ENCODE results near the gene IQGAP1.
"Not testable (repeated sequence)": the region's sequence is repeated elsewhere in the genome, so short reads cannot be mapped to it uniquely, and the experiment has no call there.

The IQGAP1 gene

DNA sequence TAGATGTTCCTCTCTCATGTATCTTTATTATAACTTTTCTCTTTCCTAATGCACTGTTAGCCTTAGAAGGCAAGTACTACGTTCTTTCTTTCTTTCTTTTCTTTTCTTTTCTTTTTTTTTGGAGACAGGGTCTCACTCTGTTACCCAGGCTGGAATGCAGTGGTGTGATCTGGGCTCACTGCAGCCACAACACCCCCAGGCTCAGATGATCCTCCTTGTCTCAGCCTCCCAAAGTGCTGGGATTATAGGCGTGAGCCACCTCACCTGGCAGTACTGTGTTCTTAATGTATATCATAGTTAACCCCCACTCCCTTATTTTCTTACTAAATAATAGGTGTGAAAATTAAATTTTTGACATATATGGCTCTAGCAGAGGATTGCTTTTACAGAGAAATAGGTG, 23.1 kb downstream of the IQGAP1 start:
- H3K27ac ChIP-seq, result no peak overlapping the region
- no peak for TF ChIP-seq ZFX (IDR thresholded peaks at IDR 0.05)
- TF ChIP-seq, protein P1, sequence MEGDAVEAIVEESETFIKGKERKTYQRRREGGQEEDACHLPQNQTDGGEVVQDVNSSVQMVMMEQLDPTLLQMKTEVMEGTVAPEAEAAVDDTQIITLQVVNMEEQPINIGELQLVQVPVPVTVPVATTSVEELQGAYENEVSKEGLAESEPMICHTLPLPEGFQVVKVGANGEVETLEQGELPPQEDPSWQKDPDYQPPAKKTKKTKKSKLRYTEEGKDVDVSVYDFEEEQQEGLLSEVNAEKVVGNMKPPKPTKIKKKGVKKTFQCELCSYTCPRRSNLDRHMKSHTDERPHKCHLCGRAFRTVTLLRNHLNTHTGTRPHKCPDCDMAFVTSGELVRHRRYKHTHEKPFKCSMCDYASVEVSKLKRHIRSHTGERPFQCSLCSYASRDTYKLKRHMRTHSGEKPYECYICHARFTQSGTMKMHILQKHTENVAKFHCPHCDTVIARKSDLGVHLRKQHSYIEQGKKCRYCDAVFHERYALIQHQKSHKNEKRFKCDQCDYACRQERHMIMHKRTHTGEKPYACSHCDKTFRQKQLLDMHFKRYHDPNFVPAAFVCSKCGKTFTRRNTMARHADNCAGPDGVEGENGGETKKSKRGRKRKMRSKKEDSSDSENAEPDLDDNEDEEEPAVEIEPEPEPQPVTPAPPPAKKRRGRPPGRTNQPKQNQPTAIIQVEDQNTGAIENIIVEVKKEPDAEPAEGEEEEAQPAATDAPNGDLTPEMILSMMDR (conservative IDR thresholded peaks at IDR 0.05), result no peak

DNA sequence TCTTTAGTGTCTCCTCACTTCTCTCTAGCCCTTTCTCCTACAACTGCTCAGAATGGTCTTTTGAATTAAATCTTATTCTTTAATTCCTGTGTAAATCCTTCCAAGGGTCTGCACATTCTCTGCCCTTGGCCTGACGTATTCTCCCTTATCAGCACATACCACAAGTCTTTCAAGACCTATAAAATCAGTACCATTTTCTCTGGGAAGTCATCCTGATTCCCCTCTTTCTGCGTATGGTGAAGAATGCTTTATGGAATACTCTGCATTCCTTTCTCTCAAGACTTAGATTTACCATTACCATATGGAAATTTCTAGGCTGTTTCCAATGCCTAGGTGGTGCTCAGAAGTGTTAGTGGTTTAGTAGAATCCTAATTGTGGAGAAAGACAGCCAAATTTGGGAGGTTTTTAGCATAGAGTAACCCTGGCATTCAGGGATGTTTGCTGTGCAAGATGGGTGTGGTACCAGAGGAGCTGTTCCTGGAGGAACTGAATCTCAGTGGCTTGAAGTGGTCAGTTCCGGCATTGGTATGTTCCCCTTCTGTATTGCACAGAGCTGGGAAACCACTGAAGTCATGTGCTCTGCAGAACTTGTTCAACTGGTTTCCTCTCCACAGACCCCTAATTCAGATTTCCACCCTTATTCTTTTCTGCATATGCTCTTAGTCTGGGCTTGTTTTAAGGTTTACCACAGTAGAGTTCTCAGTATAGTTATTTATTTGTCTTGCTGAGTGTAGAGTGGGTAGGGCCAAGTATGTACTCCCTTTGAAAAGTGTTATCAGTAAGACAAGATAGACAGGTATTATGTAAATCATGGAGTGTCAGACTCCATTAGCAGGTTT, 24.5 kb downstream of the IQGAP1 start:
- no peak overlapping the region for H3K27ac ChIP-seq
- TF ChIP-seq ZFX (IDR thresholded peaks at IDR 0.05), result no peak
- TF ChIP-seq, protein P1 (conservative IDR thresholded peaks at IDR 0.05), result no peak

DNA sequence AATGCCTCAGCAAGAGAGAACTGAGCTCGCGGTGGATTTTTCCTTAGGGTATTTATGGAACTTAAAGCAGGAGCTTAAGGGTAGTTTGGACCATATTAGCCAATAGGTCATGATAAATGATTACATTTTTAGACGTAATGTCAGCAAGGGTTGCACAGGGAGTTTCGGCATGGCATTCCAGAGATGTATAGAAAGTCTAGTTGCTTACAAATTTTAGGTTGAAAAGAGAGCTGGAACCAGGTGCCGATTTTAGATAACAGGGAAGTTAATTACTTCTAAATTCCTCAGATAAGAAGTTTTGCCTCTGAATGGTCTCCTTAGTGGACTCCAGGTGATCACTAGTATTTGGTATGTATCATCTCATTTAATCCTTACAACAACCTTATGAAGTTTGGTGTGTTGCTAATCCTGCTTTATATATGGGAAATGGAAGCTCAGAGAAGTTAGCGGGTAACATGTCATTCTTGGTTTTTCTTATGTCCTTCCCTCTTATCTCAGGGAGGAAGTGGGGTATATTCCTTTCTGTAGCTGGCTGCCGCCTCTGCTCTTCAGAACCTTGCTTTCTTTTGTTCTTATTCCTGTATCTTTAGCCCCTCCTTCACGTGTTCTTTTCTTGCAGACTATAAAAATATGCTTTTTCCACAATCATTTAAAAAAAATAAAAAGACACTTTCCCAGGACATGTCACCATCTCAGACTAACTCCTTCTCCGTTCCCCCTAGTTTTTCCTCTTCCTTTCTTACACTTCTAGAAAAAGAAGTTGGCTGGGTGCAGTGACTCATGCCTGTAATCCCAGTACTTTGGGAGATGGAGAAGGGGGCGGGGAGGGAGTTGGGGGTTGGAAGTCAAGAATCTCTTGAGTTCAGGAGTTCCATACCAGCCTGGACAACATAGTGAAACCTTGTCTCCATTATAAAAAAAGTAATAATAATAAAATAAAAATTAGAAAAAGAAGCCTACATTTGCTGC, 25.7 kb downstream of the IQGAP1 start:
- H3K27ac ChIP-seq, result no peak overlapping the region
- TF ChIP-seq, protein P1 (conservative IDR thresholded peaks at IDR 0.05), result no peak
- TF ChIP-seq ZFX (IDR thresholded peaks at IDR 0.05), result no peak

DNA sequence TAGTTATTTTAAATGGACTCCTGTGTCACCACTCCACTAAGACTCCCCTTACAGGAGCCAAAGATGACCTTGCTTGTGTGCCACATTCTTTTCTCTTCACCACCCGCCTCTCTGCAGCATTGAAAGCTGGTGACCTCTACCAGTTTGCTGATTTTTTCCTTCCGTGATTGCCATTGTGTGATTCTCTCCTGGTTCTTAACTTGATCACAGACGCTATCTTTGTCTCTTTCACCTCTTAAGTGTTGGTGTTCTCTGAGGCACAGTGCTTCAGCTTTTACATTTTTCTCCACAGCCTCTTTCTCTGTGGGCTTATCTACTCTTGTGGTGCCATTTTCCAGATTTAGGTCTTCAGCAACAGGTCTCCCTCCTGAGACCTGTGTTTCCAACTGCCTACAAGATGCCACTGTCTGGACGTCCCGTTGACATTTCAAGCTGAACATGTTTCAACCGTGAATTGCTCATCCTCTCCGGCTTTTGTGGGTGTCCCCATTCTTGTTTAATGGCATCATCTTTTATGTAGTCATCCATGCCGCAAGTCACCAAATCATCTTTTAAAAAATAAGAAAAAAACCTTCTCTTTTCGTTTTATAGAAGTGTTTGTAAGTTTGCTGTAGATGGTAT, 26.5 kb downstream of the IQGAP1 start:
- TF ChIP-seq, protein P1 (conservative IDR thresholded peaks at IDR 0.05), result no peak
- no peak for TF ChIP-seq ZFX (IDR thresholded peaks at IDR 0.05)
- H3K27ac ChIP-seq, result no peak overlapping the region

DNA sequence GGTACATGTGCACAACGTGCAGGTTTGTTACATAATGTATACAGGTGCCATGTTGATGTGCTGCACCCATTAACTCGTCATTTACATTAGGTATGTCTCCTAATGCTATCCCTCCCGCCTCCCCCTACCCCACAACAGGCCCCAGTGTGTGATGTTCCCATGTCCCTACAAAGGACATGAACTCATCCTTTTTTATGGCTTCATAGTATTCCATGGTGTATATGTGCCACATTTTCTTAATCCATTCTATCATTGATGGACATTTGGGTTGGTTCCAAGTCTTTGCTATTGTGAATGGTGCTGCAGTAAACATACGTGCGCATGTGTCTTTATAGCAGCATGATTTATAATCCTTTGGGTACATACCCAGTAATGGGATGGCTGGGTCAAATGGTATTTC, 28.0 kb downstream of the IQGAP1 start:
- not testable (repeated sequence) for H3K27ac ChIP-seq

DNA sequence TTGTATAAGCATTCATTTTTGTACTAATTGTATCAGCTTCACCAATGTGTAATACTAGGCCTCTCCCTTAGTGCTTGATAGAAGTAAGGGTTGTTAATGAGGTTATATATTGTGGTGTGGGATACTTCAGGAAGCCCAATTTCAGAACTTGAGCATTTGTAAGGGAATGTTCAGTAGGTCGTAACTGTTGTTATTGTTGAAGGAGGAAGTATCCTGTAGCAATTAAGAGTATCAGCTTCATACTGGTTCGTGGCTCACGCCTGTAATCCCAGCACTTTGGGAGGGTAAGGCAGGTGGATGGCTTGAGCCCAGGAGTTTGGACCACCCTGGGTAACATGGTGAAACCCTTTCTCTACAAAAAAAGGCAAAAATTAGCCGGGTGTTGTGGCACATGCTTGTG, 30.6 kb downstream of the IQGAP1 start:
- H3K27ac ChIP-seq, result no peak overlapping the region
- TF ChIP-seq, protein P1 (conservative IDR thresholded peaks at IDR 0.05), result no peak
- TF ChIP-seq ZFX (IDR thresholded peaks at IDR 0.05), result no peak

DNA sequence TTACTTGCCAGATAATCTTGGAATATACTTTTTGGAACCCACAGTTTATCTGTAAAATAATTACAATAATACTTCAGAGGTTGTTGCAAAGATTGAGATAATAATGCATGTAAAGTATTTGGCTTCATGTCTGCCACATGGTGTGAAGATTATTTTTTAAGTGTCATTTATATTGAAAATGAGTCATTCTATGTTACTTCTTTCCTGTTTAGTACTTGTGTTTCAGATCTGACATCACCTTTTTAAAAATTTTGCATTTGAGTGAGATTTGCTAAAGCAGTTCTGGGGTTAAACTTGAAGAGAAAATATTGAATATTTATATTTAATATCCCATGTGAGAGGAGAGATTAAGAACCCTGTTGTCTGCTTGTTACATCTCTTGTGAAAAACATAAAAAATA, 31.2 kb downstream of the IQGAP1 start:
- H3K27ac ChIP-seq, result no peak overlapping the region
- TF ChIP-seq ZFX (IDR thresholded peaks at IDR 0.05), result no peak
- TF ChIP-seq, protein P1 (conservative IDR thresholded peaks at IDR 0.05), result no peak

Data from C4-2B (cell line).